ENCODE measurements around the gene NFKBIA.
A peak's percentile ranks its signal among the peaks of the same experiment; 100 is the strongest.
"Not testable (repeated sequence)": the region's sequence is repeated elsewhere in the genome, so short reads cannot be mapped to it uniquely, and the experiment has no call there.

Gene NFKBIA

DNA sequence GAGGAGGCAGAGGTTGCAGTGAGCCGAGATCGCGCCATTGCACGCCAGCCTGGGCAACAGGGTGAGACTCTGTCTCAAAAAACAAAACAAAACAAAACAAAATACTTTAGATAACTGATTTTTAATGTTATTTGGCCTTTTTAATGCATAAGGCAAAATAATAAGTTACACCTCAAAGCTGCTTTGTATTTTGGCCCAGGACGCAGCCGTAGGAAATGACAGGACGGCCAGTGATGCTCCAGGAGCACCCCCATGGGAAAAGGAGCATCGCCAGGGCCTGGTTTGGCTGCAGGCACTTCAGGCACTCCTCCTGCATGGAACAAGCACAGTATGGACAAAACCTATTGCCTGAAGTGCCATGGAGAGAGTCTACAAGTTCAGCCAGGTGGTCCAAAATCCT is 3.5 kb upstream of the NFKBIA start:
- DNase-seq (ENCODE audit: low spot score): no peak

DNA sequence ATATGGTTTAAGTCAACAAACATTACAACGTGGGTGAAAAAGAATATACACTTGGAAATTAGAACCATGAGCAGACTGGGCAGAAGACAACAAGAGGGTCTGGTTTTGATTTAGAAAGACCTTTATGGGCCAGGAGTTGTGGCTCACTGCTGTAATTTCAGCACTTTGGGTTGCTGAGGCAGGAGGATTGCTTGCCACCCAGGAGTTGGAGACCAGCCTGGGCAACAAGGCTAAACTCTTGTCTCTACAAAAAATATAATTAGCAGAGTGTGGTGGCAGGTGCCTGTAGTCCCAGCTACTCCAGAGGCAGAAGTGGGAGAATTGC is 2.7 kb upstream of the NFKBIA start:
- no peak for DNase-seq (ENCODE audit: low spot score)

DNA sequence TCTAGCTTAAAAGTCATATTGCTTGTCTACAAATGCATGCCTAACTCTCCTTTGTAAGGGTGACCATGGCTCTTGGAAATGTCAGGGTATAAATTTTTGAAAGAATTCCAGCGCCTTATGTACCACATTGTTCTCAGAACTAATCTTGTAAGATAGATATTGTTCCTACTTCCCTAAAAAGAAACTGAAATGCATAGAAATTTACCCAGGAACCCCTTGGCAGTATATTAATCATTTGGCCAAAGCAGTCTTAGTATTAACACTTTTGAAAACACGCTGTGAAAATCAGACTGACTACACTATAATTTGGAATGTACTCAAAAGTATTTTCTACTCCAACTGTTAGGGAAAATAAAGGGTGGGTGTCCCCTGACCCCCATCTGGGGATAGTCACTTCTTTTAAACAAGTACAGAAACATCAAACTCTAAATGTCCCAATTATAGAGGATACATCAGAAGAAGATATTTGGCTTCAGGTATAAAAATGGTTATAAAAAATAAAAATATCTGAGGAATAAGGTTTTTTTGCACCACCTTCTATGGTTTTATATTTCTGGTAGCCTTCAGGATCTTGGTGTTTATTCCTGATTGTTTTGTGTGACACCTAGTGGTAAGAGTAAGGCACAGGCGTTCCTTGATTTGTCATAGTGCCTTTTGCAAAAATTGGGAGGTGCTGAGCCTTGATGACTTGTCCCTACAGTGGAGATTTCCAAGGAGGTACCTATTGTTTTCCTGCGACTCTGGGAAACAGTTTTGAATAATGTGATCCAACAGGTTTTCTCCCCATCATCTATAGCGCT is 2.2 kb upstream of the NFKBIA start:
- peak; percentile 55 for DNase-seq (ENCODE audit: low spot score)

DNA sequence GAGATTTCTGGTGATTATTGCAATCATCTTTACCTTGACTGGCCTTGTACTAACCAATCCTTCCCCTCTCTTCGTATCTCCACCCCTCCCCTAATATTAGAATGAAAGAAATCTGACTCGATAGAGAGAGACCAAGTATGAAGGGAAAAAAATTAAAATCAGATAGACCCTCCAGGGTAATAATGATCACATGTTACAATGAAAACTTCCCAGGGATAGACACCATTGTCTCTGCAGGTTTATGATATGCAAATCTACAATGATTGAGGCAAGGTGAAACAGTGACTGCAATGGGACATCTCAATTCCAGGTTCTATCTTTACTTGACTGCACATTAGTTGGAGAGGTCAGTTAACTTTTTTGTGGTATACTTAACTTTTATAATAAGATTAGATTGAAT is 1.5 kb upstream of the NFKBIA start:
- no peak for DNase-seq (ENCODE audit: low spot score)

DNA sequence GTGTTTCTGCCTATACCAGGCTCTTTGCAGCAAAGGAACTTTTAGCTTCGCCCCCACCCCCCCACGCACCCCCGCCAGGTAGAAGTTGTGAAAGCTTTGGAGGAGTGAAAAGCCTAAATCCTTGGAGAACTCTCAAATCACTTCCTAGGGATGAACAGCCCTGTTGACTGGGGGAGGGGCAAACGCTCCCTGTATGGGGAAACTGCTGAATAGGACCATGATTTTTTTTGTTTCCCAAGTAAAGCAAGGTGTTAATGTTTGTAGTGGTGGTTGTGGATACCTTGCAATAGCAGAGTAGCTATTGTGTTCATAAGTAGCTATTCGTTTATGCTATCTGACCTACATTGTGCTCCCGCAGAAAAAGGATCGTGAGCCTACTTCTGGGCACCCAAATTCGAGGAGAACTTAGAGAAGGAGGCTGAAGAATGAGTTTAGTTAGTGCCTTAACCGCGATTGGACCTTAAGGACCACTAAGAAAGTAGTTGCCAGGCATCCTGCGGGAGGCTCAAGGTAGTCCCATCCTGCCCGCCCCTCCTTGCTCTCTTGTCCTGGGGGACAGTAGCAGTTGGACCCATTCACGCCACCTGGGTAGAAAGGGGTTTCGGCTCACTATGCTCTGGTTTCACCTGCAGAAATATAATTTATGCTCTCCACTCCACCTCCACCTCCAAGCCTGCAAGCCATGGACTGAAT is 901 bp upstream of the NFKBIA start:
- no peak for DNase-seq (ENCODE audit: low spot score)

DNA sequence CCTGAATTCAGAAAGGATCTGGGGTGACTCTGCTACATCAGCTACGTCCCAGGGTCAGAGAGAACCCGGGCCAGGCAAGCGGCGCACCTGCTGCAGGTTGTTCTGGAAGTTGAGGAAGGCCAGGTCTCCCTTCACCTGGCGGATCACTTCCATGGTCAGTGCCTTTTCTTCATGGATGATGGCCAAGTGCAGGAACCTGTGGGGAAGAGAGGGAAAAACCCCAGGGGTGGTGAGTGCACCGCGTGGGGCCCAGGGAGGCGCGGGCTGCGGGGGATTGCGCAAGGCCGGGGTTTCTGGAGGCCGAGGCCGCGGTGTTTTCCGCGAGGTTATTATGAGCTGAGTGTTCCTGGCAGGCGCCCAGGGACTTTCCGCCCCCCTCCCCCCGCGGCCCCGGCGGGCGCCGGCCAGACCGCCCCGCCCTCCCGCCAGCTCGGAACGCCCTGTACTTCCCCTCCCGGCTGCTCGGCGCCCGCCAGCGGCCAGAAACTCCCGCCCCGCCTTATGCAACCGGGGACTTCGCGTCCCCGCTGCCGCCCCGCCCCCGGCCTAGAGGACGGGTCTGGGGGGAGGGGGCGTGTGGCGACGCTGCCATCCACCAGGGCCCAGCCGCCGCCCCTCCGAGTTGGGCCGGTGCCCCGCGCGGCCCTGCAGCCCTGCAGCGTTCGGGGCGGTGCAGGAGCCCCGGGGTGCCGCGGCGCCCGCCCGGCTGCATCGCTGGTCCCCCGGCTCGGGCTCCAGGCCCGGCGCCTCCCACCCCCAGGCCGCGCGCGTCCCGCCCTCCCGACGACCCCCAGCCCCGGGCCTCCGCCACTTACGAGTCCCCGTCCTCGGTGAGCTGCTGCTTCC is 723 bp downstream of the NFKBIA start:
- peak; percentile 92 for DNase-seq (ENCODE audit: low spot score)

DNA sequence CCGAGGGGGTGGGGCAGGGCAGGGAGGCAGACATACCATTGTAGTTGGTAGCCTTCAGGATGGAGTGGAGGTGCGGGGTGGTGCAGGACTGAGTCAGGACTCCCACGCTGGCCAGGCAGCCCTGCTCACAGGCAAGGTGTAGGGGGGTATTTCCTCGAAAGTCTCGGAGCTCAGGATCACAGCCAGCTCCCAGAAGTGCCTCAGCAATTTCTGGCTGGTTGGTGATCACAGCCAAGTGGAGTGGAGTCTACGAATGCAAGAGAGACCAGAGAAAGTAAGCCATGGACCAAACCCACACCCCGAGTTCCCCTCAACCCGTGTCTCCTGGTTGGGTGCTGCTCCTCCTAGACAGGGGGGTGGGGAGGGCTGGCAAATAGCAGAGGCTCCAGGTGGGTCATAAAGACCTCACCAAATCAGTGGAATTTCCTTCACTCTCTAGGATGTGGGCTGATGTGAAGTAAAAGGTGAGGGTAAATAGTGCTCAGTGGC is 1.4 kb downstream of the NFKBIA start:
- no peak for DNase-seq (ENCODE audit: low spot score)

DNA sequence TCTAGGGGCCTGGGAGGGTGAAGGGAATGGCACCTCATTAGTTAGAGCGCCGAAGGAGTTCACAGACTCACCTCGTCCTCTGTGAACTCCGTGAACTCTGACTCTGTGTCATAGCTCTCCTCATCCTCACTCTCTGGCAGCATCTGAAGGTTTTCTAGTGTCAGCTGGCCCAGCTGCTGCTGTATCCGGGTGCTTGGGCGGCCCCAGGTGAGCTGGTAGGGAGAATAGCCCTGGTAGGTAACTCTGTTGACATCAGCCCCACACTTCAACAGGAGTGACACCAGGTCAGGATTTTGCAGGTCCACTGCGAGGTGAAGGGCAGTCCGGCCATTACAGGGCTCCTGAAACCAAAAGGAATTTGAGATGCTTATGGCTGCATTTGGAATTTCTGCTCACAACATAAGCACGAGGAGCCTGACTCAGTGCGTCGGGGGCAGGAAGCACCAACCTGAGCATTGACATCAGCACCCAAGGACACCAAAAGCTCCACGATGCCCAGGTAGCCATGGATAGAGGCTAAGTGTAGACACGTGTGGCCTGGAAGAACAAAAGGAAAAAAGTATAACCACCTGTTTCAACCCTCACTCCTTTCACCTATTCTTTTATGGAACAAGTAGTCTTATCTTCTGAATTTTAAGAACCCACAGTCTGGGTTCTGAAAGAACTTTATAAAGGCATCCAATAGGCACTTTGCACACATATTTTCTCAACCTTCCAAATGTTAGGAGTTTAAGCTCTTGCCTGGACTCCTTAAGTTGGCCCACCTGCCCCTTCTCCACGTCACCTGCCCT is 2.0 kb downstream of the NFKBIA start:
- DNase-seq (ENCODE audit: low spot score): no peak

DNA sequence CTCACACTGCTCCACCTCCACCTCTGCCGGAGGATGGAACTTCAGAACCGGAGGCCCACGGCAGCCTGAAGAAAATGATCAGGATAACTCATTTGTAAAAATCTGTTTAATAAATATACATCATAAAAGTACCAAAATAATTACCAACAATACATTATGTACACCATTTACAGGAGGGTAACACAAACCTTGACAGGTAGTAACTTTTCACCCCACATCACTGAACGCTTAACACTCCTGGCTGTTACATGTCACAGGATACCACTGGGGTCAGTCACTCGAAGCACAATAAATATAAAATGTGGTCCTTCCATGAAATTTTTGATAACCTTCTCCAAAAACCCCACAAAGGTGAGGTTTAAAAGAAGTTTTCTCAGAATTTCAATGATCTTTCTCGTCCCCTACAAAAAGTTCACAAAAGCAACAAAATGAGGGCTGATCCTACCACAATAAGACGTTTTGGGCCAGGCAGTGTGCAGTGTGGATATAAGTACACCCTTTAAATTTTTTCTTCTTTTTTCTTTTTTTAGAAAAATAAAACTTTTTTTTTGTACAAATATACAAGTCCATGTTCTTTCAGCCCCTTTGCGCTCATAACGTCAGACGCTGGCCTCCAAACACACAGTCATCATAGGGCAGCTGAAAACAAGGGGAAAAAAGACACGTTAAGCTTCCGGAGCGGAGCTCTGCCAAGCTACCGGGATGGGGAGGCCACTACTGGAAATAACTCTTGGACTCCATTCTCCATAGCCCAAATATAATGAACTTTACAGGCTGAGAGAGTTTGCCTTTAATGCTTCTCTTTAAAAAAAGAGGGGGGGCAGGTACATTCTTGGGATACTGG is 2.9 kb downstream of the NFKBIA start:
- no peak for DNase-seq (ENCODE audit: low spot score)

DNA sequence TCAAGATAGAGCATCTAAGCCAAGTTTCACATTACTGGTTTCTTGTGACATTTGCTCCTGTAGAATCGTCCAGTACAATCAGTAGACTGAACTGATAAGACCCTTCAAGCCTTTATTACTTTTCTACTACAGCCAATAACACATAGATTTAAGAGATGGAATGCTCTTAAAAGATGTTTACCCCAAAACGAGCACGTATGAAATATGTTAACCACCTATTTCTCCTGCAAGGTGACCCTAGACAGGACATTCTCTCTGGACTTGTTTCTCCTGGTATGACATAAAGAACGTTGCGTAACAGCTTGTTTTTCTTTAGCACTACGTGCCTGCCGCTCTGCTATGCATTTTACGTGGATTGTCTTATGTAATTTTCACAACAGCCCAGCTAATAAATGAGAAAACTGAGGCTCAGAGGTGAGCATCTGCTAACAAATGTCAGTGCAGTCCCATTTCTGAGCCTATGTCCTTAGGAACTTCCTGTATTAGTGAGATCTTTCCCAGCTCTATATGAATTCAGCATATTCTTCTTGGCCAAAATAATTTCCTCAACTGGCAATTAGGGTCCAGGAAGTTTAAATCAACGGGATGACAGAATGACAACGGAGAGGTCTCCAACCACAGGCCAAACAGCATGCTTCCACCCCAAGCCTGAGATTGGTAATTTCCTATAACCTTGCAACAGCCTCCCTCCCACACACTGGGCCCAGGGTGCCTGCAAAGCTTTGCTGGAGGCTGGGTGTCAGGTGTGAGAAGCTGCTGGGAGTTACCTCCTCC is 3.7 kb downstream of the NFKBIA start:
- no peak for DNase-seq (ENCODE audit: low spot score)

DNA sequence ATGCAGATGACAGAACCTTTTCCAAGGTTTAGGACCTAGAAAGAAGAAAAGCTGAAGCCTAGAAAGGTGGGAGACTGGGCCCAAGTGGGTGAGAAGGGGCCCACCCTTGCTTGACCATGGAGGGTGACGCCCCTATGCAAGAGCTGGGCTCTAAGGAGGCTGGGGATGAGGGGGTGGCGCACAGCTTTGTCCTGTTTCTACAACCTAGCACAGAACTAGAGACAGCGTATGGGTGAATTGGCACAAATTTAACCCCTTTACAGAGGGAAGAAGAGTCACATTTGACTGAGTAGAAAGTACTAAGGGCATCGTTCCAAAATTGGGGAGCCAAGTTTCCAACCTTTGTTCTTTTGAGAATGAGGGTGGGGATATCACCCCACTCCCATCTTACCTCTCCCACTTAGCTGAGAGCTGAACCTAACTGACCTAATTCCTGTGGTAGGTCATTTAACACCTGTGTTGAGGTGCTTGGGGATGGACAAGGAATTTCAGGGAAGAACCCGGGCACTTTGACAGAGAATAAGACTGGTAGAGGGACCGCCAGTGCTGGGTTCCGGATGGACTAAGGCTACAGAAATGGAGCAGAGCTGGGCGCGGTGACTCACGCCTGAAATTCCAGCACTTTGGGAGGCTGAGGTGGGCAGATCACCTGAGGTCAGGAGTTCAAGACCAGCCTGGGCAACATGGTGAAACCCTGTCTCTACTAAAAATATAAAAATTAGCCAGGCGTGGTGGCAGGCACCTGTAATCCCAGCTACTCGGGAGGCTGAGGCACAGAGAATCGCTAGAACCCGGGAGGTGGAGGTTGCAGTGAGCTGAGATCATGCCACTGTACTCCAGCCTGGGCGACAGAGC is 5.2 kb downstream of the NFKBIA start:
- no peak for DNase-seq (ENCODE audit: low spot score)

DNA sequence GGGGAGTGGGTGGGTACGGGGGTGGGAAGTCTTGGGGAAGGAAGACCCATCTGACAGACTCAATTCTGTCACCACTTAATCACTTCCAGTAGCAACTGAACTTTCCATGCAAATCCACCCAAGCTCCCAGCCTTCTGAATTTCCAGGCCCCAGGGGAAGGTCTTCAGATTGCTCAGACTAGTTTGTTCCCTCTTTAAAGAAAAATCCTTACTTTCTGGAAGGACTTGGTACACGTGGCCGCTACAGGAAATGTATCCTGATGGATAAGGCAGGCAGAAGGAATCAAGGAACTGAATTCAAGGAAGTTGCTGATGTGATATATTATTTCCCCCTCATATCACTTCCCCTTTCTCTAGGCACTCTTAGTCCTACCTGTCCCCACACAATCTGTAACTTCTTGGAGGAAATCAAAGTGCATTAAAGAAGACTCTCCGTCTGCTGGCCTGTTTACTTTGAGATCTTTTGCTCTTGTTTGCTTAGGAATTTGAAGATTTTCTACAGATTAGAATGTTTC is 6.4 kb downstream of the NFKBIA start:
- DNase-seq (ENCODE audit: low spot score): no peak

DNA sequence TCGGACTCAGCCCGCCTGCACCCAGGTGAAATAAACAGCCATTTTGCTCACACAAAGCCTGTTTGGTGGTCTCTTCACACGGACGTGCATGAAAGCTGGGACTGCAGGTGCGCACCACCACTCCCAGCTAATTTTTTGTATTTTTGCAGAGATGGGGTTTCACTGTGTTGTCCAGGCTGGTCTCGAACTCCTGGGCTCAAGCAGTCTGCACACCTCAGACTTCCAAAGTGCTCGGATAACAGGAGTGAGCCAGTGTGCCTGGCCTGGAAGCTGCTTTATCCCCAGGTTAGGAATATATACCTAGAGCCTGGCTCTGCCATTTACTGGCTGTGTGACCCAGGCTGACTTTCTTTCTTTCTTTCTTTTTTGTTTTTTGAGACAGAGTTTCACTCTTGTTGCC is 7.9 kb downstream of the NFKBIA start:
- DNase-seq (ENCODE audit: low spot score): not testable (repeated sequence)

DNA sequence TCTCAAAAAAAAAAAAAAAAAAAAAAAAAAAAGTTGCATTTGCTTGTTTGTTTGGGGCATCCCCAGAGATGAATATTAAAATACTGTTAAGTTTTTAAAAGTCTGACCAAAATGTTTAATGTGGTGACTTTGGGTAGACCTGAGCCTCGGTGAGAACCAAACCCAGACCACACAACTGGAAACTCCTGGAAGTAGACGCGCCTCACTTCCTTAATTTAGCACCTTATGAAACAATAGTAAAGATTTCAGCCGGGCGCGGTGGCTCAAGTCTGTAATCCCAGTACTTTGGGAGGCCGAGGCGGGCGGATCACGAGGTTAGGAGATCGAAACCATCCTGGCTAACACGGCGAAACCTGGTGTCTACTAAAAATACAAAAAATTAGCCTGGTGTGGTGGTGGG is 9.3 kb downstream of the NFKBIA start:
- DNase-seq (ENCODE audit: low spot score): no peak

DNA sequence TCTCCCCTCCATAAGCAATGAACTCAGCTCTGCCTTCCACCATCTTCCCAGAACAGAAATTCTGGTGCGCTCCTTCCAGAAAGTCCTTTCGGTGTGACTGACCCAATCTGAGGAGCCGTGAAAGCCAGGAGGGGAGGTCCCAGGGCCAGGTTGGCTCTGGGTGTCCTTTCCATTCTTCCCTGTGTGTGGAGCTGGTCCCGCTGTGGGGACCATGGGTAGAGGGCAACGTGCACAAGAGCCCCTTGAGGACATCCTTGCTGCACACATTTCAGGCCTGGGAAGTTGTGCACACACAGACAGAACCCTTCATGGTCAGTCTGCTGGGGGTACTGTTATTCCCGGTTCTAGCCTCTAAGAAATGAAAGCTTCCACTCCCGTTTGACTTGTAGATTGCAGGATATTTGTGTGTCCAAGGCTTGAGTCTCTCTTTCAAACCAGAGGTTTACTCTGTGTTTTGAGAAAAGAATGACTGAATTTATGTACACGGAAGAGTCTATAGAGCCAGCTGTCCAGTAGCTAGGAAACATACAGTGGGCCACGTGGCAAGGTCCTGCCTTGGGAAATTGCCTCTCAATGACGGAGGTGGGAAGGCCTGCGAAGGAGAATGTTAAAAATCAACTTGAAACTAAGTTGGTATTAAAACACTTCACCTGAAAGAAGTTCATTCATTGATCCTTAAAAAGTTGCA is 10.1 kb downstream of the NFKBIA start:
- DNase-seq (ENCODE audit: low spot score): no peak

DNA sequence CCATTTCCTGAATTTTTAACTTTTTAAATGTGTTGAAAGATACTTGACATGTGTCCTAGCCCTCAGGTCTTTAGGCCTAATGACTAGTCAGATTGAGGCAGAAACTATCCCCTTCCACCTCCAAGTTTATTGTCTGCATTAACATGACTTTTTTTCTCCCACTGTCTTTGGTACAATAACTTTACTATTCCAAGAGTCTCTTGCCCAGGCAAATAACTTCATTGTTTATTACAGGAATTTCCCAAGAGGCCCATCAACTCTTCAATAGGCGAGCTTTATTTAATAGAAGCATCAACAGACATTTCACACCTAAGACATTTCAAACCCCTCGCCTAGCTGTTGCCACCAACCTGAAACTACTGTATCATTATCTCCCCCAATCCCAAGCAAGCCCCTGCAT is 10.7 kb downstream of the NFKBIA start:
- DNase-seq (ENCODE audit: low spot score): no peak

DNA sequence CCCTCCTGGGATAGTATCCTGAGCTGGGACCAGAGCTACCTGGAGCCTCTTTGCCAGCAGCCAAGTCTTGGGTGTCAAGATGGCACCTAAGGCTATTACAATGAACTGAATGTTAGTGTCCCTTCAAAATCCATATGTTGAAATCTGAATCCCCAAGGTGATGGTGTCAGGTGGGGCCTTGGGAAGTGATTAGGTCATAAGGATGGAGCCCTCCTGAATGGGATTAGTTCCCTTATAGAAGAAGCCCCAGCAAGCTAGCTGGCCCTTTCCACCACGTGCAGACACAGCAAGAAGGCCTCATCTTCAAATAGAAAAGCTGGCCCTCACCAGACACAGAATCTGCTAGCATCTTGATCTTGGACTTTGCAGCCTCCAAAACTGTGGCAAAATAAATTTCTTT is 12.4 kb downstream of the NFKBIA start:
- DNase-seq (ENCODE audit: low spot score): no peak

DNA sequence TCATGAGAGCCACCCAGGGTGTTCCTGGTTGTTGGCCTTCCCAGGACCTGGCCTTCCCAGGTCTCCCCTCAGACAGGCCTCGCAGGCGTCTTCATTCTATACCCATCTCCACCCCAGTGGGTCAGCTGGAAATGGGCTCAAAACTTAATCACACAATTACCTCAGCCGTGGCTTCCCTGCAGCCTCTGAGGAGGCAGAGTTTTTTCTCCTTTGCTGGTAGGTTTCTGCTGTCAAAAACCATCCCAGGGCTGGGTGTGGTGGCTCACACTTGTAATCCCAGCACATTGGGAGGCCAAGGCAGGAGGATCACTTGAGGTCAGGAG is 13.2 kb downstream of the NFKBIA start:
- DNase-seq (ENCODE audit: low spot score): no peak

All from globus pallidus (tissue), 1 donor.